Measurements from ENCODE around the gene PROZ. TPM values are rescaled to one million over a fixed set of nuclear protein-coding genes. Genes with fewer than 3 reads are reported as not detected.

The PROZ gene
- total RNA-seq, 1 donor from 2014 or later: not detected

DNA sequence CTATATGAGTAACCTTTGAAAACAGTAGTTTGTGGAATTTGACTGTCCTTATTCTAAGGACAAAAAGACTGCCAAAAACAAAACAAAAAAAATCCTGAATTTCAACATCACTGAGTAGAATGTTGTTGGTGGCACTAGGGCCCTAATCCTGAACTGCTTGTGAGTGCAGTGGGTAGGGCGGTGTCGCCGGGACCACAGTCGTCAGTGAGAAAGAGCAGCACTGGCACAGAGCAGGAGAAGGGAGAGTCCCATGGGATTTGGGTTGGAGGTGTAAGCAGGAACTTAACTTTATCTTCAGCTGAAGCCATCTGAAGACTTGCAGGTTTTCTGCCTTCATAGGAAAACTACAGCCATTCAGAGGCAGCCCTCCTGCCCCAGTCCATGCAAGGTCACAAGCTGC, 44.5 kb downstream of the PROZ start:
- TF ChIP-seq, protein P1, sequence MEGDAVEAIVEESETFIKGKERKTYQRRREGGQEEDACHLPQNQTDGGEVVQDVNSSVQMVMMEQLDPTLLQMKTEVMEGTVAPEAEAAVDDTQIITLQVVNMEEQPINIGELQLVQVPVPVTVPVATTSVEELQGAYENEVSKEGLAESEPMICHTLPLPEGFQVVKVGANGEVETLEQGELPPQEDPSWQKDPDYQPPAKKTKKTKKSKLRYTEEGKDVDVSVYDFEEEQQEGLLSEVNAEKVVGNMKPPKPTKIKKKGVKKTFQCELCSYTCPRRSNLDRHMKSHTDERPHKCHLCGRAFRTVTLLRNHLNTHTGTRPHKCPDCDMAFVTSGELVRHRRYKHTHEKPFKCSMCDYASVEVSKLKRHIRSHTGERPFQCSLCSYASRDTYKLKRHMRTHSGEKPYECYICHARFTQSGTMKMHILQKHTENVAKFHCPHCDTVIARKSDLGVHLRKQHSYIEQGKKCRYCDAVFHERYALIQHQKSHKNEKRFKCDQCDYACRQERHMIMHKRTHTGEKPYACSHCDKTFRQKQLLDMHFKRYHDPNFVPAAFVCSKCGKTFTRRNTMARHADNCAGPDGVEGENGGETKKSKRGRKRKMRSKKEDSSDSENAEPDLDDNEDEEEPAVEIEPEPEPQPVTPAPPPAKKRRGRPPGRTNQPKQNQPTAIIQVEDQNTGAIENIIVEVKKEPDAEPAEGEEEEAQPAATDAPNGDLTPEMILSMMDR (conservative IDR thresholded peaks at IDR 0.05): no peak
- Mint-ChIP-seq H3K36me3 (ENCODE audit: low read depth) (no peaks in the 10 kb centered on the region), H3K9me3 (no peaks in the 10 kb centered on the region), H3K27me3 (ENCODE audit: low read depth) (no peaks in the 10 kb centered on the region), H3K4me3 (peak overlapping the region; percentile 52), H3K4me1 (peaks cover 28% of the 10 kb centered on the region), H3K27ac (ENCODE audit: unreplicated experiment) (no peak overlapping the region)
- no peak for DNase-seq (ENCODE audit: low read depth, low spot score)

DNA sequence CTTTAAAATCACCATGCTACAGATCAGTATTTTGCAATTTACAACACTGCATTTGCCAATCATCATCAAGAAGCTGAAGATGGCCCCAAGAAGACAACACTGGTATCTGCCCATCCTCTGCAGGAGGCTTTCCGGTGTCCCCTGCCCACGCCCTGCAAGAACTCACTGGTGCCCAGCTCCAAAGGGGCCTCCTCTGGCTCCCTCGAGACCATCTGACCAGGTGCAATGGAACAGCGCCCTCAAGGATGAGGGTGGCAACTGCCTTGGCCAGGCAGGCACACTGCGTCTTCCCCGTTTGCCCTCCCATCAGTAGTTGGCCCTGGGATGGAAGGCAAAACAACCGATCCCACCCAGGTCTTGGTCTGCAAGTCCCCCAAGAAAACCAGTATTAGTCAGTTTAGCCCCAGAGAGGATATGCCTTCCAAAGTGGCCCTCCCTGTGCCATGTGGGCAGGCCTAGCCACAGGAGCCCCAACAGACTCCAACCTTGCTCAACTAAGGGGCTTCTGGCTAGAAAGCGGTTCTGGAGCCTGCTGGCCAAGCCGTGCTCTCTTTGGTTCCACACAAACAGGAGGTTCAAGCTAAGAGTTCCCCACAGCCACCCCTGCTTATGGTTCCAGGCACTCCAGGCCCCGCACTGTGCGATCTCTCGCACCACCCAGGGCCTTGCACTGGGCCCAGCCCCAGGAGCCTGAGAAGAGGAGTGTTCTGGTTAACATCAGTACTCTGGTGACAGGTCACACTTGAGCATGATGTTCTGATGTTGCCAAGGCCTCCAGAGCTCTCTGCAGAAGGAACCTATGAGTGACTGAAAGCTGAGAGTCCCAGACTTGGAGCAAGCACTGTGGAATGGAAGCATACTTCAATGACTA, 45.3 kb downstream of the PROZ start:
- H3K4me1 Mint-ChIP-seq: peaks cover 29% of the 10 kb centered on the region
- H3K36me3 Mint-ChIP-seq (ENCODE audit: low read depth): no peaks in the 10 kb centered on the region
- no peak overlapping the region for H3K27ac Mint-ChIP-seq (ENCODE audit: unreplicated experiment)
- peak overlapping the region; percentile 52 for H3K4me3 Mint-ChIP-seq
- TF ChIP-seq, protein P1 (conservative IDR thresholded peaks at IDR 0.05): no peak
- no peak for DNase-seq (ENCODE audit: low read depth, low spot score)
- no peaks in the 10 kb centered on the region for H3K27me3 Mint-ChIP-seq (ENCODE audit: low read depth)
- H3K9me3 Mint-ChIP-seq: no peaks in the 10 kb centered on the region

DNA sequence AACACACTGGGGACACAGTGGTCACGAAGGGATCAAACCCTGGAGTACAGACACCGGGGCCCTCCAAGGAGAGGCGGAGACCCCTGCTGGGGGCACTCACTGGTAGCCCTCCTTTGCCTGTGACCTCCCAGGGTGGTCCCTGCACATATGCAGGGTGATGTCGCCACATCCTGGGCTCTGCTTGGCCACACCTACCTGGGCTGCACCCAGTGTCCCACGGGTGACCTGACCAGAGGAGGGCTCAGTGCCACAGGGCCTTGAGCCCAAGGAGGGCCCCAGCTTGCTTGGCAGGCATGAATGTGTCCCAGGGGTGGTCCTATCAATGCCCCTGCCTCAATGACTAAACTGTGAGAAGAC, 45.9 kb downstream of the PROZ start:
- no peaks in the 10 kb centered on the region for H3K36me3 Mint-ChIP-seq (ENCODE audit: low read depth)
- TF ChIP-seq, protein P1 (conservative IDR thresholded peaks at IDR 0.05): no peak
- peaks cover 29% of the 10 kb centered on the region for H3K4me1 Mint-ChIP-seq
- H3K27ac Mint-ChIP-seq (ENCODE audit: unreplicated experiment): no peak overlapping the region
- H3K9me3 Mint-ChIP-seq: no peaks in the 10 kb centered on the region
- H3K27me3 Mint-ChIP-seq (ENCODE audit: low read depth): no peaks in the 10 kb centered on the region
- no peak for DNase-seq (ENCODE audit: low read depth, low spot score)
- H3K4me3 Mint-ChIP-seq: no peak overlapping the region

DNA sequence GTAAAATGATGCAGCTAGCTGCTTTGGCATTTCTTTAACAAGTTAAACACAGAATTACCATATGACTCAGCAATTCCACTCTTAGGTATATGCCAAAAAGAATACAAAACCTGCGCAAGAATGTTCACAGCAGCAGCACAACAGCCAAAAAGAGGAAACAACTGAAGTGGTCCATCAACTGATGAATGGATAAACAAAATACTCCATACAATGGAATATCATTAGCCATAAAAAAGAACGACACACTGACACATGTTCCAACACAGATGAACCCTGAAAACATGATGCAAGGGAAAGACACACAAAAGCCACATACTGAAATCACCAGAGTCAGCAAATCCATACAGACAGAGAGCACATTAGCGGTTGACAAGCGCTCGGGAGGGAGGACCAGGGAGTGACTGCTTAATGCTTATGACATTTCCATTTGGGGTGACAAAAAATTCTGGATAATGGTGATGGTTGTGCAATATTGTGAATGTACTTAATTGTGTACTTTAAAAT, 47.0 kb downstream of the PROZ start:
- H3K27me3 Mint-ChIP-seq (ENCODE audit: low read depth): no peaks in the 10 kb centered on the region
- DNase-seq (ENCODE audit: low read depth, low spot score): no peak
- TF ChIP-seq, protein P1 (conservative IDR thresholded peaks at IDR 0.05): no peak
- H3K4me1 Mint-ChIP-seq: peaks cover 35% of the 10 kb centered on the region
- no peak overlapping the region for H3K27ac Mint-ChIP-seq (ENCODE audit: unreplicated experiment)
- no peaks in the 10 kb centered on the region for H3K36me3 Mint-ChIP-seq (ENCODE audit: low read depth)
- peak overlapping the region; percentile 93 for H3K4me3 Mint-ChIP-seq
- H3K9me3 Mint-ChIP-seq: no peaks in the 10 kb centered on the region

DNA sequence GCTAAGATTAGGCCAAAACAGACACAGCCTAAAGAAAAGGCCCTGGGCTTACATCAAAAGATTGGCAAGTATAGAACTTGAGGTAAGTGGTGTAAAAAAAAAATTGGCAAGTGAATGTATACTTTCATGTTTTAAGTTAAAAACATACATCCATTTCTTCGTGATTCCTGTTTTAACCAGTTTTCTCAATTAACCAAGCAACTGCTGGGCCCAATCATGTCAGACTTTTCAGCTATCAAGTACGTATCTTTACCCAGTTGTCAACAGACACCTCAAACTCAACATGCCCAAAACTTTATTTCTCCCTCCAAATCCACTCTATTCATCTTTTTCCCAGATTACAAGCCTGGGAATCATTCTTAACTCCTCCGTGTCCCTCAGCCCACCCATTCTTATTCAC, 49.0 kb downstream of the PROZ start:
- peak overlapping the region; percentile 57 for H3K27ac Mint-ChIP-seq (ENCODE audit: unreplicated experiment)
- H3K4me3 Mint-ChIP-seq: peak overlapping the region; percentile 93
- peaks cover 9% of the 10 kb centered on the region for H3K36me3 Mint-ChIP-seq (ENCODE audit: low read depth)
- no peak for DNase-seq (ENCODE audit: low read depth, low spot score)
- TF ChIP-seq, protein P1 (conservative IDR thresholded peaks at IDR 0.05): no peak
- no peaks in the 10 kb centered on the region for H3K27me3 Mint-ChIP-seq (ENCODE audit: low read depth)
- H3K9me3 Mint-ChIP-seq: no peaks in the 10 kb centered on the region
- peaks cover 51% of the 10 kb centered on the region for H3K4me1 Mint-ChIP-seq

Measured in neural crest cell (in vitro differentiated cells).